AG08395 (cell line): ENCODE measurements around the gene GGPS1.
A peak's percentile ranks its signal among the peaks of the same experiment; 100 is the strongest.
"Not testable (repeated sequence)": the region's sequence is repeated elsewhere in the genome, so short reads cannot be mapped to it uniquely, and the experiment has no call there.

ENCODE experiments used
- DNase-seq: peaks from one replicate; pipeline ENCODE4 v3.0.0; 2012; ENCODE audit warnings: mixed read lengths, low spot score

The GGPS1 gene

DNA sequence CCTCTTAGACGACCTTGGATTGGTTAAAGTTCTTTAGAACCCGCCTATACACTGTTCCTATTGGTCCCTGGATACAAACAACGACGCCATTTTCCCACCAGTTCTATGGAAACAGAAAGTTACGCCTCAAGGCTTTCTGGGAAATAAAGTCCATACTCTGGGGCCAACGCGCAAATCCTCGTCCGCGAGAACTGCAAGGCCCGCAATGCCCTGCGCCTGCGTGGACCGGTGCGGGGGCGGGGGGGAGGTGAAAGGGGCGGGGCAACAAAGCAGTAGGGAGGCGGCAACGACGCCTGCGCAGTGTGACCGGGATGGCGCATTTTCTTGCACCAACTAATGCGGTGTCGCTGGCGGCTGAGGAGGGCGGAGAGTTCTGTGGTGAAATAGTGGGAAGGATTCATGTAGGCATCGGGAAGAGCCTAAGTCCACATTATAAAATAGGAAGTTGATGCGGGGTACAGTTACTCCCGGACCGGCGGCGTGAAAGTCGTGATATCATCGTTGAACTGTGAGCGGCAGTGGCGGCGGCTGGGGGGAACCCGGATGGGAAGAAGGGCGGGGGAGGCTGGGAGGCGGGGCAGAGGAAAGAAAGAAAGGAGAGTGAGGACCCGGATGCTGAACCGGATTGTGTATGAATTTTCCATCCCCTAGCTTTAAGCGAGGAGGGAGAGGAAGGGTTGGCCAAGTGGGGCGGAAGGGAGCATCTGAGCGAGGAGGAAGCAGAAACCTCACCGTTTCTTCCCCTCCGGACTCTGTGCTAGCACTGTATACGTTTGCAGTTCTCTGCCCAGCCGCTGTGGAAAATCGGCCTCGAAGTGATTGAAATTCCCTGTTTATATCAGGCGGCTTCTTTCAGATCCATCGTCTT lies at the start of gene GGPS1:
Gene GGPS1 (plus strand): TSS at position 300 of the 868 bp plus-strand sequence. CDS start 6,695 bp downstream, outside the sequence.
- DNase-seq = peak; percentile 99

- DNase-seq = no peak
These were observed 49.5 kb upstream of the GGPS1 start for GRCh38 chr1:235278915-235279292.

- no peak for DNase-seq
These were observed 48.7 kb upstream of the GGPS1 start for GRCh38 chr1:235279694-235280093.

DNA sequence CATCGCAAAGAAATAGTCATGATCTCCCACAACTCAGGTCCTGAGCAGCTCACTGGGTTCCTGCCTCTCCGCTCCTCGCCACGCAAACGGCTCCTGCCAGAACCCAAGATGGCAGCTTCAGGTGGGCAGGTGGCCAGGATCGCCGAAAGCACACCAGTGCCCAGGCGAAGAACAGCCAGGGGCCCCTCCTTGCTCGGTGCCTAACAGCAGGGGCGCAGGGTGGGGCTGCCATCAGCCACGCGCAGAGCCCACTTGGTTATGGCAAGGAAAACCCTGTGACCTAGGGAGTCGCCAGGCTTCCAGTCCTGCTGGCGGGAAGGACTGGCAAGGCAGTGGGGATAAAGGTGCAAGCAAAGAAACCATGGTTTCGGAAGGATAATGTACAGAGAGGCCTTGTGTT lies 47.9 kb upstream of the GGPS1 start:
- no peak for DNase-seq

- not testable (repeated sequence) for DNase-seq
These were observed 44.7 kb upstream of the GGPS1 start for GRCh38 chr1:235283636-235284035.

GRCh38 chr1:235284231-235284769 lies 44.1 kb upstream of the GGPS1 start:
- DNase-seq = no peak

DNA sequence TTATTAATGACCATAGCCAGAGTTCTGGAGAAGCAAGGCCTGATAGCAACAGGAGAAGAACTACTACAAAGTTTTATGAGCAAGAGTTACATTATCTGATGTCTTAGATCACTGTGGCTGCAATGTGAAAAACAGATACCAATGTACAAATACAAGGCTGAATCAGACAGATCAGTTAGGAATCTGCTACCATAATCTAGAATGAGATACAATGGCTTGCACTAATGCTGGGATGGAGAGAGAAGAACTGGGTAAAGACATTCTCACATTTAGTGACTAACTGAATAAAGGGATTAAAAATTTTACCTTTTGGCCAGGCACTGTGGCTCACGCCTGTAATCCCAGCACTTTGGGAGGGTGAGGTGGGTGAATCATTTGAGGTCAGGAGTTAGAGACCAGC lies 41.7 kb upstream of the GGPS1 start:
- DNase-seq = peak; percentile 6

- DNase-seq = no peak
These were observed 41.0 kb upstream of the GGPS1 start for GRCh38 chr1:235287208-235287882.

- DNase-seq = no peak
These were observed 38.3 kb upstream of the GGPS1 start for GRCh38 chr1:235289859-235290739.

DNA sequence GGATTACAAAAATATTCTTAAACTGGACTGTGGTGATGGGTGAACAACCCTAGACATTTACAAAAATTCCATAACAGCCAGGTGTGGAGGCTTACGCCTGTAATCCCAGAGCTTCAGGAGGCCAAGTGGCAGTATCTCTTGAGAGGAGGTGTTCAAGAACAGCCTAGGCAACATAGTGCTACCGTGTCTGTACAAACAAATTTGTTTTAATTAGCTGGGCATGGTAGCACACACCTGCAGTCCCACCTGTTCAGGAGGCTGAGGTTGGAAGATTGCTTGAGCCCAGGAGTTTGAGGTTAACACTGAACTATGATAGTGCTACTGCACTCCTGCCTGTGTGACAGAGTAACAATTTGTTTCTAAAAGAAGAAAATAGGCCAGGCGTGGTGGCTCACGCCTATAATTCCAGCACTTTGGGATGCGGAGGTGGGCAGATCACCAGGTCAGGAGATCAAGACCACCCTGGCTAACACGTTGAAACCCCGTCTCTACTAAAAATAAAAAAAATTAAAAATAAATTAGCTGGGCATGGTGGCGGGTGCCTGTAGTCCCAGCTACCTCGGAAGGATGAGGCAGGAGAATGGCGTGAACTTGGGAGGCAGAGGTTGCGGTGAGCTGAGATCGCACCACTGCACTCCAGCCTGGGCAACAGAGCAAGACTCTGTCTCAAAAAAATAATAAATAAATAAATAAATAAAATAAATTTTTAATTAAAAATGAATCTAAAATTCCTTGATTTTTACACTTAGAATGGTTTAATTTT lies 37.4 kb upstream of the GGPS1 start:
- no peak for DNase-seq

DNA sequence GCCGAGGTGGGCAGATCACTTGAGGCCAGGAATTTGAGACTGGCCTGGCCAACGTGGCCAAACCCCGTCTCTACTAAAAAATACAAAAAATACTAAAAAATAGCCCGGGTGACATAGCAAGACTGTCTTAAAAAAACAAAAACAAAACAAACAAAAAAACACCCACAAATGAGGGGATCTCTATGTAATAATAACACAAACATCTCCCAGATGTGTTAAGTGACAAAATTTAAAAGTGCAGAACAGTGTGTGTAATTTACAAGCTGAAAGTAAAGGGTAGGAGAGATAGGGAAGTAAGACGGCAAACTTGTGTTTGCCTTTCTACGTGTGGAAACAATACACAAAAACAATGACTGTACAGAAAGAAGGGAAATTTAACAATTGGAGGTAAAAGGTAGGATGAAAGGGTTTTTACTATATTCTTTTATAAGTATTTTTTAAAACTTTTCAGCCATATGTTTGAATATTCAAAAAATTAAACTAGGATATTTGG lies 36.7 kb upstream of the GGPS1 start:
- DNase-seq = no peak

DNA sequence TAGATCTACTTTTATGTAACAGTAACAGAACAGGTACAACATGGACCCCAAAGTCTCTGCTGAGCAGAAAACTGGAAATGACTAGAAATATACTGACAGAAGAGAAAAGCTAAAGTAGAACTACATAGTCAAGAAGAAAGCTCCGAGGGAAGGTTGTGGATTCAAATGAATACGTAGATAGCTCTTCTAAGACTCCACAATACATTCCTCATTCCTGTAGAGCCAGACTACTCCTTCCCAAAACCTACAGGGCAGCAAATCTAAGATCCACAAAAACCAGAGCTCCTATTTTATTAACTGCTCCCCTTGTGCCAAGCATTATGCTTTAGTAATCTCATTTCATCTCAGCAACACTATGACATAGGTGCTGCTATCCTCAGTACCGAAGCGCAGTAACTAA lies 35.6 kb upstream of the GGPS1 start:
- no peak for DNase-seq

DNA sequence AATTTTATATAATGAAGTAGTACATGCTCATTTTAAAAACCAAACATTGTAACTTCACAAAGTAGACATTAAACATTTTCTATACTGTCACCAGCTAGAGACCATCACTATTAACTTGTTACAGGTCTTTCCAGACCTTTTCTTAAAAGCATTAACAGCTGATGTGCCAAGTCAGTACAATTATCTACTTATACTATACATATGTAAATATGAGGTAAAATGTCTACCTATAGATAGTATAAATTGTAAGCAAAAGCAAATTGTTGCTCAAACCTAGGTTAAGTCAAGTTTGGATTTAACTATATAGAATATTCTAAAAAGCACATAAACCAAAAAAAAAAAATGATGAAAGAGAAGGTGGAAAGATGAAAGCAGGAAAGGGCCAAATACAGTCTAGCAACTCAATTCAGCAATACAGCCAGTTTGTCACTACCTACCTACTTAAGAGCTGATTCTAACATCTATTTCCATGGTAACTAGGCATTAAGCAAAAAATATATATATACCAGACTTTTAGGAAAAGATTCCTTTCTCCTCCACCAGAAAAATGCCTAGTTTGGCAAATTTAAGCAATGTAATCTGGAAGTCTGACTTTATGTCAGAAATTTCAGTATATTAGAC lies 34.9 kb upstream of the GGPS1 start:
- DNase-seq = no peak

DNA sequence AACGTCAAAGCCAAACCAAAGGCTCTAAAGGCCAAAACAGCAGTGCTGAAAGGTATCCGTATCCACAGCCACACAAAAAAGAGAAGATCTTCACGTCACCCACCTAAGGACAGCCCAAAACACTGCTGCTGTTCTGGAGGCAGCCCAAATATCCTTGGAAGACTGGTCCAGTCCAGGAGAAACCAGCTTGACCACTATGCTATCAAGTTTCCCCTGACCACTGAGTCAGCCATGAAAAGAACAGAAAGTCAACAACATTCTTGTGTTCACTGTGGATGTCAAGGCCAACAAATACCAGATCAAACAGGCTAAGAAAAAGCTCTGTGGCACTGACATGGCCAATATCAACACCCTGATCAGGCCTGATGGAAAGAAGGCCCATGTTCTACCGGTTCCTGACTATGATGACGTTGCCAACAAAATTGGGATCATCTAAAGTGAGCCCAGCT lies 32.4 kb upstream of the GGPS1 start:
- DNase-seq = peak; percentile 2

GRCh38 chr1:235296729-235297128 lies 31.6 kb upstream of the GGPS1 start:
- DNase-seq = no peak

GRCh38 chr1:235297579-235297978 lies 30.8 kb upstream of the GGPS1 start:
- DNase-seq = no peak

DNA sequence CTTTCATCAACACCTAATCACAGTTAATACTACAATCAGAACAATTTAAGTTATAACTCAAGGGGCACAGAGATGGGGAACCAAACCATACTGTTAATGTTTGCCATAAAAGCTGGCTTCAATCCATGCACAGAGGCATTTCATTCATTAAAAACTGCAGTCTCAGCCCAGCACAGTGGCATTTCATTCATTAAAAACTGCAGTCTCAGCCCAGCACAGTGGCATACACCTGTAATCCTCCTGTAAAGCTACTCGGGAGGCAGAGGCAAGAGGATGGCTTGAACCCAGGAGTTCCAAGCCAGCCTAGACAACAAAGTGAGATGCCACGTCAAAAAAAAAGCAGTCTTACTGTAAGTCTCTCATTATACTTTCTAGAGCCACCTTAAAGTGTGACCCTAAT lies 29.6 kb upstream of the GGPS1 start:
- no peak for DNase-seq

- DNase-seq = no peak
These were observed 29.1 kb upstream of the GGPS1 start for GRCh38 chr1:235299169-235299858.

DNA sequence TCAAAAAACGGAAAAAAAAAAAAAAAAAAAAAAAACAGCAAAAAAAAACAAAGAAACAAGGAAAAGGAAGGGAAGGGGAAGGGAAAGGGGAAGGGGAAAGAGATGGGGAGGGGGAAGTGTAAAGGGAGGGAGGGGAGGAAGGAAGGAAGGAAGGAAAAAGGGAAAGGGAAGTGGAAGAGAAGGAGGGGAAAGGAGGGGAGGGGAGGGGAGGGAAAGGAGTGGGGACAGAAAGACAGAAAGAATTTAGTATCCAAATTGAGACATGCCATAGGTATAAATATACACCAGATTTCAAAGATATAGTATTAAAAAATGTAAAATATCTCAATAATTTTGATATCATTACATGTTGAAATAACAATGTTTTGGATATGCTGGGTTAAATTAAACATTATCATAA lies 26.2 kb upstream of the GGPS1 start:
- DNase-seq = no peak
